Urothelium cell line (cell line): Measurements from ENCODE around the gene CTNS.

Source experiments
- DNase-seq: peaks from one replicate; pipeline ENCODE4 v3.0.0; 2011; ENCODE audit warnings: low spot score, mixed read lengths
- FAIRE-seq: peaks from 2 replicates; lab custom pipeline; 2011; peaks lifted over from hg19 to GRCh38; lab: Jason Lieb, UNC

CTNS gene

GRCh38 chr17:3622977-3623594 lies 13.5 kb upstream of the CTNS start:
- DNase-seq (no peak), FAIRE-seq (no peak)

- FAIRE-seq (no peak), DNase-seq (no peak)
These were observed 9.5 kb upstream of the CTNS start for GRCh38 chr17:3626831-3627768.

GRCh38 chr17:3627769-3628167 lies 8.8 kb upstream of the CTNS start:
- FAIRE-seq (no peak), DNase-seq (no peak)

- FAIRE-seq (no peak), DNase-seq (no peak)
These were observed 5.8 kb upstream of the CTNS start for GRCh38 chr17:3630781-3631180.

- DNase-seq, result no peak
- no peak for FAIRE-seq
These were observed 4.3 kb upstream of the CTNS start for GRCh38 chr17:3632287-3632686.

- FAIRE-seq, result no peak
- no peak for DNase-seq
These were observed 946 bp upstream of the CTNS start for GRCh38 chr17:3635474-3636153.

GRCh38 chr17:3636908-3637373 lies 381 bp downstream of the CTNS start:
- FAIRE-seq (no peak), DNase-seq (no peak)

- no peak for DNase-seq
- FAIRE-seq, result no peak
These were observed 3.5 kb downstream of the CTNS start for GRCh38 chr17:3639981-3640596.

- DNase-seq, result no peak
- no peak for FAIRE-seq
These were observed 4.5 kb downstream of the CTNS start for GRCh38 chr17:3641014-3641413.

- FAIRE-seq, result no peak
- no peak for DNase-seq
These were observed 5.3 kb downstream of the CTNS start for GRCh38 chr17:3641717-3642486.

- DNase-seq, result no peak
- FAIRE-seq, result no peak
These were observed 7.4 kb downstream of the CTNS start for GRCh38 chr17:3643889-3644349.

GRCh38 chr17:3645310-3645709 lies 8.8 kb downstream of the CTNS start:
- no peak for DNase-seq
- FAIRE-seq, result no peak

- DNase-seq (no peak), FAIRE-seq (no peak)
These were observed 10.7 kb downstream of the CTNS start for GRCh38 chr17:3647251-3647650.

- DNase-seq (peak; percentile 30), FAIRE-seq (no peak)
These were observed 11.4 kb downstream of the CTNS start for GRCh38 chr17:3647769-3648555.

- DNase-seq, result no peak
- no peak for FAIRE-seq
These were observed 19.2 kb downstream of the CTNS start for GRCh38 chr17:3655766-3656165.

GRCh38 chr17:3656353-3656752 lies 19.8 kb downstream of the CTNS start:
- FAIRE-seq (no peak), DNase-seq (no peak)

- DNase-seq (no peak), FAIRE-seq (no peak)
These were observed 20.4 kb downstream of the CTNS start for GRCh38 chr17:3656755-3657587.

- FAIRE-seq, result no peak
- DNase-seq, result no peak
These were observed 21.0 kb downstream of the CTNS start for GRCh38 chr17:3657588-3657869.
